HFF-Myc (cell line): ENCODE data around the gene JAM3.
"Not testable (repeated sequence)": the region's sequence is repeated elsewhere in the genome, so short reads cannot be mapped to it uniquely, and the experiment has no call there.

Source experiments
- DNase-seq: peaks from one replicate; pipeline ENCODE4 v3.0.0-alpha.2; 2011; ENCODE audit warnings: low read depth; ENCODE audit errors: extremely low read depth
- H3K4me3 ChIP-seq: replicated peaks from 2 replicates; pipeline ENCODE4 v1.5.1; 2011; ENCODE audit warnings: low read depth, mild to moderate bottlenecking, control low read depth, low read length
- TF ChIP-seq, protein P1 (sequence below): IDR thresholded peaks from 2 replicates; pipeline ENCODE4 v1.5.1; 2012; ENCODE audit warnings: mild to moderate bottlenecking, low read depth, low read length, control low read depth; ENCODE audit errors: missing control alignments

JAM3 gene

GRCh38 chr11:134082990-134083389 is 14.1 kb downstream of the JAM3 start:
- no peak for DNase-seq
- TF ChIP-seq, protein P1, sequence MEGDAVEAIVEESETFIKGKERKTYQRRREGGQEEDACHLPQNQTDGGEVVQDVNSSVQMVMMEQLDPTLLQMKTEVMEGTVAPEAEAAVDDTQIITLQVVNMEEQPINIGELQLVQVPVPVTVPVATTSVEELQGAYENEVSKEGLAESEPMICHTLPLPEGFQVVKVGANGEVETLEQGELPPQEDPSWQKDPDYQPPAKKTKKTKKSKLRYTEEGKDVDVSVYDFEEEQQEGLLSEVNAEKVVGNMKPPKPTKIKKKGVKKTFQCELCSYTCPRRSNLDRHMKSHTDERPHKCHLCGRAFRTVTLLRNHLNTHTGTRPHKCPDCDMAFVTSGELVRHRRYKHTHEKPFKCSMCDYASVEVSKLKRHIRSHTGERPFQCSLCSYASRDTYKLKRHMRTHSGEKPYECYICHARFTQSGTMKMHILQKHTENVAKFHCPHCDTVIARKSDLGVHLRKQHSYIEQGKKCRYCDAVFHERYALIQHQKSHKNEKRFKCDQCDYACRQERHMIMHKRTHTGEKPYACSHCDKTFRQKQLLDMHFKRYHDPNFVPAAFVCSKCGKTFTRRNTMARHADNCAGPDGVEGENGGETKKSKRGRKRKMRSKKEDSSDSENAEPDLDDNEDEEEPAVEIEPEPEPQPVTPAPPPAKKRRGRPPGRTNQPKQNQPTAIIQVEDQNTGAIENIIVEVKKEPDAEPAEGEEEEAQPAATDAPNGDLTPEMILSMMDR = no peak
- no peak overlapping the region for H3K4me3 ChIP-seq

- no peak for DNase-seq
- TF ChIP-seq, protein P1 = no peak
- H3K4me3 ChIP-seq = no peak overlapping the region
Measured at GRCh38 chr11:134086376-134086775, 17.5 kb downstream of the JAM3 start.

- not testable (repeated sequence) for H3K4me3 ChIP-seq, DNase-seq
Measured at GRCh38 chr11:134092006-134092405, 23.1 kb downstream of the JAM3 start.

DNA sequence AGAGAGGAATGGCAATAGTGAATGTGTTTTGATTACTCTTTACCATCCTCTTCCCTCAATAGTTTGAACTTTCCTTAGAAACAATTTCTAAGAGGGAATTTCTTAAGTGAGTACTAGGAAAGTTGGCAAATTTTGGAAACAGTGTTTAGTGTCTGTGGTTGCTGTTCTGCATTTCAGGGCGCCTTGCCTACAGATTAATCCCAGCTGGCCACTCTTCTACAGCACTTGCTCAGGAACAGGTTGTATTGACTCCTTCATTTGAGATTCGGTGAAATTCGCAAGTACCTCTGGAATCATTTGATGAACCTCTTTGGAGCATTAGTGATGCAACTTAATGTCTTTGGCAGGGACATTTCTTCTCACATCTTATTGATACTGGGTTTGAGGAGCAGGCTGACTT is 28.3 kb downstream of the JAM3 start:
- no peak overlapping the region for H3K4me3 ChIP-seq
- TF ChIP-seq, protein P1 = no peak
- DNase-seq = no peak

DNA sequence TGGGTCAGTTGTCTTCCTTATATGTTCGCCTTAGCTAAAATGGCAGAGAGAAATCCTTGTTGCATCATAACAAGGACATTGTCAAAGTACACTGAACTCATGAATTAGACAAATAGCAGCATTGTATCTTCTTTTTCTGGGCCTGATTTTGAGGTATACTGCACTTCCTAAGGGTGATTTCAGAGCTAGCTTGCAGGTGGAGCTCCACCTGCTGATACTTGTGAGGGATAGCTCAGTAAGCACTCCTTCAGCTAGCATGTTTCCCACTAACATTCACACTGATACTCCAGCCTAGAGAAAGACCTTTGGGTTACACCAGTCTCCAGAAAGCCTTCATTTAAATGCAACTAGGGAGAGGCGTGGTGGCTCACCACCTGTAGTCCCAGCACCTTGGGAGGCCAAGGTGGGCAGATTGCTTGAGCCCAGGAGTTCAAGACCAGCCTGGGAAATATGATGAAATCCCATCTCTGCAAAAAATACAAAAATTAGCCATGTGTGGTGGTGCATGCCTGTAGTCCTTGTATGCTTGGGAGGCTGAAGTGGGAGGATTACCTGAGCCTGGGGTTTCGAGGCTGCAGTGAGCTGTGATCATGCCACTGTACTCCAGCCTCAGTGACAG is 29.8 kb downstream of the JAM3 start:
- no peak overlapping the region for H3K4me3 ChIP-seq
- DNase-seq = no peak
- TF ChIP-seq, protein P1 = peak; percentile 24

- TF ChIP-seq, protein P1 = no peak
- no peak for DNase-seq
- H3K4me3 ChIP-seq = no peak overlapping the region
Measured at GRCh38 chr11:134100171-134100570, 31.3 kb downstream of the JAM3 start.

DNA sequence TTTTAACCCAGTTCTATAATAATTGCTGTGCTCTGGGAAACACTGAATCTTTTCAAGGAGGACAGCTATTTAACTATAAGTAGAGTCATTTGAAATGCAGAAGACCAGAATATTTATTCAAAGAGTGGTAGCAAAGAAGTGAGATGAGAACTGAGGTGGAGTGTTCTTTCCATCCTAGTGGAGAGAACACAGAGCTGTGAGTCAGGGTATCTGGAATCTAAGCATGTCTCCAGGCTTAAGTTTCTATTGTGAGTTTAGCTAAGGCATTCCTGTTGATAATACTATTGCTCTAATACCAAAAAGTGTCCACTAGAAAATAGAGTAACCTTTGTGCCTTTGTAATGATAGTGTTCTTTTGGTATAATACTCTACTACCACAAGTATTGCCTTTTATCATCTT is 32.4 kb downstream of the JAM3 start:
- no peak for DNase-seq
- H3K4me3 ChIP-seq = no peak overlapping the region
- TF ChIP-seq, protein P1 = no peak
